NK-92 (cell line): Measurements from ENCODE around the gene INTS6L.
"Not testable (repeated sequence)": the region's sequence is repeated elsewhere in the genome, so short reads cannot be mapped to it uniquely, and the experiment has no call there.

ENCODE experiments used
- DNase-seq: peaks from one replicate; lab custom pipeline; 2025; ENCODE audit not compliant: unreplicated experiment; lab: John Stamatoyannopoulos, UW

Gene INTS6L

GRCh38 chrX:135522878-135523693 is 2.6 kb downstream of the INTS6L start:
- DNase-seq, result no peak

GRCh38 chrX:135528254-135528653 is 7.8 kb downstream of the INTS6L start:
- no peak for DNase-seq

DNA sequence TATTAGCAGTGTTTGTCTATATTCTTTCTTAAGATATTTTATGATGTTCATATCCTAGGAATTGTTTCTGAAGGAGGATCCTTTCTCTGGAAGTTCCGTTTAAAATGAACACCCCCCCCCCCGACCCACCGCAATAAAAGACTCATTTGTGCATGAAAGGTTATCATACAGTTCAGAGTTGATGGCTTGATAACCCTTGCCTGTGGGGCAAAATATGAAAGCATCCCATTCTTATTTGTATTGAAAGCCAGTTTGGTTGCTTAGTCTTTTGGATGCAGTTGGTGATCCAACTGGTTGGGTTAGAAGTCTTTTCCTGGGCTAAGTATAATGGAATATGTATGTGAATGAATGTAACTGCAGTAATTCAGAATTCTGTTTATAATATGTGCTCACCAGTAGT is 8.3 kb downstream of the INTS6L start:
- DNase-seq, result no peak

DNA sequence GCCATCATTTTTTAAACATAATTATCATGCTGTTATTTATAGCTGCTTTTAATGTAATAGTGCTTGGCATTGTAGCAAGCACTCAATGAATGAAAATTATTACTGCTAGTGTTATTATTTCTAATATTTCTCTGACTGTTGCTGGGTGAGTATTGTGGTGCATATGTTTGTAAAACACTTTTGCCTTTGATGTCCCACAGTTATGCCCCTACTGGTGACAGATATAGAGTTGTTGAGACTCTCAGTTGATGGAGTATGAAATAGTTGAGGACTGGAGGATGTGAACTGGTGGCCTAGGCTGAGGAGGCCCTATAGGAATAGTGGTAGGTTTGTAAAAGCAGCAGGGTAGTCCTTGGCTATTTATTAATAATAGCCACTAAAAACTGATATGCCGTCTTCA is 9.6 kb downstream of the INTS6L start:
- no peak for DNase-seq

DNA sequence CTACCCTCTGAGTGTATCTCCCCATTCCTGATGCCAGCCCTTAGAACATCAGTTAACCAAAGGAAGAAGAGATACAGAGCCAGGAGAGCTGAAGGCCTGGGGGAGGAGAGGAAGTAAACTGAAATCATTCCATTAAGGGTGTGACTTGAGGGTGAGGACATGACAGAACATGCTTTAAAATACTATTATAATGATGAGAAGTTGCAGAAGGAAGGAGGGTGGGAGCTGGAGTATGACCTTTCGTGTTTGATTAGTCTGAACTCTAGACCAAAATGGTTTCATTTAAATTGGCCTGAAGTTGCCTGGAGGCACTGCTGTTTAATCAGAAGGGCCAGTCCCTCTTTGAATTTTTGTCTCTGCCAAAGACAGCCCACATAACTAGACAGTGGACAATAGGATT is 11.4 kb downstream of the INTS6L start:
- DNase-seq, result no peak

GRCh38 chrX:135535077-135535940 is 14.8 kb downstream of the INTS6L start:
- no peak for DNase-seq

DNA sequence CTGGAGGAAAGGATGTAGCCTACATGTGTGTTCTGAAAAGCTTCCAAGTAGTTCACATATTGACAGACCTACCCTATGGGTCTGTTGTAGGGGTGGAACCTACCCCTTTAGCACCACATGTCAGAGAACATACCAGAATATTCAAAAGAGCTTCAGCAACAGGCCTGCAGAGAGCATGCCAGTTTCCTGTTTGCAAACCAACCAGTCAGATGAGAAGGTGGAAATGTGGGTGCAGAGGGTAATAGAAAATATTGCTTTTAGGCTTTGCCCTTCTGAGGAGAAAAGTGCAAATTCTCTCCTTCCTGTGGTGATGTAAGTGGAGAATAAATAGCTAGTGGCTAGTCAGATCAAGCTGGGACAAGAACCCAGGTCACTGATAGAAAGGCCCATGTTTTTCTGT is 16.4 kb downstream of the INTS6L start:
- no peak for DNase-seq

- no peak for DNase-seq
These were observed 20.9 kb downstream of the INTS6L start for GRCh38 chrX:135541351-135541750.

GRCh38 chrX:135543172-135543571 is 22.7 kb downstream of the INTS6L start:
- DNase-seq, result no peak

DNA sequence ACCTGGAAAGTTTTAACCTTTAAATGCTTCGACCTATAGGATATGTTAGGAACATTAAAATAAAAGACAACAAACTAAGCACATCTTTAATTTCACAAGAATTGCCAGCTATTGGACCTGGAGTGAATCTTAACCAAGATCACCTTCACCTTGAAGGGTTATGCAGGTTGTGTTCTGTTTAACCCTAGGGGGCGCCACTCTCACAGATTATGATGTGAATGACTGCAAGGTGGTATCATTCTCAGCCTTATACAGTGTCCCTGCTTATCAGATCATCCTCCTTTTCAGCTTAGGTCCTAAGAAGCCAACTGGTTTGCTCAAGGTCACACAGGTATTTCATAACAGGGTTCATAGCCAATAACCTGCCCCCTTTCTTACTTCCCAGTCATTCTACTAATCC is 23.5 kb downstream of the INTS6L start:
- no peak for DNase-seq

- no peak for DNase-seq
These were observed 24.0 kb downstream of the INTS6L start for GRCh38 chrX:135544338-135544948.

DNA sequence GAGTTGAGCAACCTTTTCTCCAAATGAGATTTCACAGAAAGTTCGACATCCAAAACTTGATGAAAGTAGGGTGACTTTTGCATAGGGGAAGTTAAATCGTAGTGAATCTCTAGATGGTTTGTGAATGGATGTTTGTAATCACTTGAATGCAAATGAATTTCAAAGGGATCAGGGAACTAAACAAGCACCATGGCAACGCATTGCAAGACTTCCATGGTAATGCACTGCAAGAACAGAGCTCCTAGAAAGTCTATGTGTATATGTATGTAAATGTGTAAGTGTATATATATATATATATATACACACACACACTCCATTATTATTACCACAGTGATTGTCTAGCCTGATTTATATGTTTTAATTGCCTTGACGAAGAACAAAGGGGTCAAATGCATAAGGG is 27.3 kb downstream of the INTS6L start:
- no peak for DNase-seq

DNA sequence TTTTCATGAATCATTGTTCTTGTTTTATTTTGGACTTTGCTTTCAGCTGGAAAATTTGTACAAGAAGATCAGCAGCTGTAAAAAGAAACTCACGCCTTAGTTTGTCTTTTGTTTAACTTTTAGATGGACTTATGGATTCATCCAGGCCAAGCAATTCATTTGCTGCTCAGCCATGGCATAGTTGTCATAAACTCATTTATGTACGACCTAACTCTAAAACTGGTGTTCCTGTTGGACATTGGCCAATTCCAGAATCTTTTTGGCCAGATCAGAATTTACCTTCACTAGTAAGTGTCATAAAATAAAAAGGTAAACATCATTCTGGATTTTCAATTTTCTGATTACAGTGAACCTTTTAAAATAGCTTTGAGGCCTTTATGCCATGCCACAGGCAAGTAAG is 29.1 kb downstream of the INTS6L start:
- no peak for DNase-seq

DNA sequence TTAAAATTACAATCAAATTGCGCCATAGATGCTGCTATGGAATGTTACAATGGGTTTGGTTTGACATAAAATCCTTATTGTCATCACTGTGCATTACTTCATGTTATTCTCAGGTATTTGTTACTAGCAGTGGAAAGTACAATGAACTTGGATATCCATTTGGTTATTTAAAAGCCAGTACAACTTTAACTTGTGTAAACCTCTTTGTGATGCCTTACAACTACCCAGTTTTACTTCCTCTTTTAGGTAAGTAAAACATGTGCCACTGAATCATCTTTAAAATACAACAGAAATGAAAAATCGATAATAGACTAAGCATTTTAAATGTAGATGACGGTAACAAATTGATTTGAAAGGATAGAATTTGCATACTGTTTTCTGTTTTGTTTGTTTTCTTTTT is 35.6 kb downstream of the INTS6L start:
- no peak for DNase-seq

GRCh38 chrX:135557344-135557743 is 36.9 kb downstream of the INTS6L start:
- no peak for DNase-seq

- DNase-seq, result no peak
These were observed 52.0 kb downstream of the INTS6L start for GRCh38 chrX:135572436-135572835.

- DNase-seq, result no peak
These were observed 61.0 kb downstream of the INTS6L start for GRCh38 chrX:135581496-135581895.

GRCh38 chrX:135585153-135585552 is 64.7 kb downstream of the INTS6L start:
- no peak for DNase-seq

DNA sequence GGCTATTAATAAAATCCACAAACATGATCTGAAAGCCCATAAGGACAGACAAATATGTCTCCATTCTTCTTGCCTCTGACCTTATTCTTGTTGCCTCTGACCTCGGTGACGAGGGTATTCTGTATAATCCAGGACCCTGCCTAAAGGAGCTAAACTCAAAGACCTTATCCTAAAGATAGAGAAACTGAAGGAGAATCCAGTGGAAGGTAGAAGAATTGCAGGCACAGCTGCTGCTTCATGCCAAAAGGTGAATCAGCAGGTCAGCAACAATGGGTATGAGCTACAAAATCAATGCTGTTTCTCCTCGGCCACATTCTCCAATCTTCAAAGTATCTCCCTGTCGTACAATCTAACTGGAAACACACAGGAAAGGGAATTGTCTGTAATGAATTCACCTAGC is 71.4 kb downstream of the INTS6L start:
- DNase-seq, result no peak

DNA sequence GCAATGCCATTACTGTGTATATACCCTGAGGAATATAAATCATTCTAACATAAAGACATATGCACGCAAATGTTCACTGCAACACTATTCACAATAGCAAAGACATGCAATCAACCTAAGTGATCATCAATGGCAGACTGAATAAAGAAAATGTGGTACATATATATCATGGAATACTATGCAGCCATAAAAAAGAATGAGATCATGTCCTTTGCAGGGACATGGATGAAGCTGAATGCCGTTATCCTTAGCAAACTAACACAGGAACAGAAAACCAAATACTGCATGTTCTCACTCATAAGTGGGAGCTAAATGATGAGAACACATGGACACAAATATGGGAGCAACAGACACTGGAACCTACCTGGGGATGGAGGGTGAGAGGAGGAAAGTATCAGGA is 73.6 kb downstream of the INTS6L start:
- DNase-seq, result not testable (repeated sequence)

- DNase-seq, result not testable (repeated sequence)
These were observed 74.0 kb downstream of the INTS6L start for GRCh38 chrX:135594453-135594852.

GRCh38 chrX:135595543-135595942 is 75.1 kb downstream of the INTS6L start:
- DNase-seq, result no peak
